NB4 (cell line): ENCODE results near the gene PHF11.

Experiments used
- TF ChIP-seq, protein P1 (sequence below): IDR thresholded peaks from one replicate; pipeline ENCODE4 v1.5.1; 2012; ENCODE audit warnings: low read depth, low read length
- TF ChIP-seq, protein P2 (sequence below): IDR thresholded peaks from 2 replicates; pipeline ENCODE4 v1.6.1; 2011; ENCODE audit warnings: low read depth, low read length

DNA sequence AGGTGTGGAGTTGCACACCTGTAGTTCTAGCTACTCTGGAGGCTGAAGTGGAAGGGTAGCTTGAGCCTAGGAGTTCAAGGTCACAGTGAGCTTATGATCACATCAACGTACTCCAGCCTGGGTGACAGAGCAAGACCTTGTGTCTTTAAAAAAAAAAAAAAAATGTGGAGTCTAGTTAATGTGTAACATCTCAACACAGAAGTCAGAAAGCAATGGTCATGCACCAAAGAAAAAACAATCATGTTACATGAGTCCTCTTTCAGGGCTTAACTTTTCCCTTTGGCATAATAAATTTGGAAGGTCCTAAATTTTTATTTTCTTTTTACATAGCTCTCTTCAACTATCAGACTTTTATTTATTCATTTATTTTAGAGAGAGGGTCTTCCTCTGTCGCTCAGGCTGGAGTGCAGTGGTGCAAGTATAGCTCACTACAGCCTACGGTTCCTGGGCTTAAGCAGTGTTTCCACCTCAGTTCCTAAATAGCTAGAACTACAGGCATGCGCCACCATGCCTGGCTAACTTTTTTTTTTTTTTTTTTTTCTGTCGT, 29.4 kb upstream of the PHF11 start:
- TF ChIP-seq, protein P1, sequence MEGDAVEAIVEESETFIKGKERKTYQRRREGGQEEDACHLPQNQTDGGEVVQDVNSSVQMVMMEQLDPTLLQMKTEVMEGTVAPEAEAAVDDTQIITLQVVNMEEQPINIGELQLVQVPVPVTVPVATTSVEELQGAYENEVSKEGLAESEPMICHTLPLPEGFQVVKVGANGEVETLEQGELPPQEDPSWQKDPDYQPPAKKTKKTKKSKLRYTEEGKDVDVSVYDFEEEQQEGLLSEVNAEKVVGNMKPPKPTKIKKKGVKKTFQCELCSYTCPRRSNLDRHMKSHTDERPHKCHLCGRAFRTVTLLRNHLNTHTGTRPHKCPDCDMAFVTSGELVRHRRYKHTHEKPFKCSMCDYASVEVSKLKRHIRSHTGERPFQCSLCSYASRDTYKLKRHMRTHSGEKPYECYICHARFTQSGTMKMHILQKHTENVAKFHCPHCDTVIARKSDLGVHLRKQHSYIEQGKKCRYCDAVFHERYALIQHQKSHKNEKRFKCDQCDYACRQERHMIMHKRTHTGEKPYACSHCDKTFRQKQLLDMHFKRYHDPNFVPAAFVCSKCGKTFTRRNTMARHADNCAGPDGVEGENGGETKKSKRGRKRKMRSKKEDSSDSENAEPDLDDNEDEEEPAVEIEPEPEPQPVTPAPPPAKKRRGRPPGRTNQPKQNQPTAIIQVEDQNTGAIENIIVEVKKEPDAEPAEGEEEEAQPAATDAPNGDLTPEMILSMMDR: no peak
- TF ChIP-seq, protein P2, sequence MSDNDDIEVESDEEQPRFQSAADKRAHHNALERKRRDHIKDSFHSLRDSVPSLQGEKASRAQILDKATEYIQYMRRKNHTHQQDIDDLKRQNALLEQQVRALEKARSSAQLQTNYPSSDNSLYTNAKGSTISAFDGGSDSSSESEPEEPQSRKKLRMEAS: no peak
